ENCODE measurements around the gene SMPD3.

The SMPD3 gene

GRCh38 chr16:68364561-68364998 is 83.7 kb downstream of the SMPD3 start:
- H3K4me3 ChIP-seq (replicated peaks; ENCODE audit: insufficient read depth, low read length), result no peak overlapping the region
- H3K27ac ChIP-seq (replicated peaks), result no peak overlapping the region
- no peak for TF ChIP-seq SPI1 (IDR thresholded peaks at IDR 0.05; ENCODE audit: borderline replicate concordance, low read depth)
- TF ChIP-seq POLR2AphosphoS5 (IDR thresholded peaks at IDR 0.05; ENCODE audit: low read depth), result no peak
- no peak for TF ChIP-seq CTCF (IDR thresholded peaks at IDR 0.05; ENCODE audit: insufficient read depth, low read length)
- no peak for TF ChIP-seq REST (IDR thresholded peaks at IDR 0.05; ENCODE audit: insufficient replicate concordance, low read depth)
- no peak for TF ChIP-seq GABPA (IDR thresholded peaks at IDR 0.05; ENCODE audit: low read depth)
- H3K27me3 ChIP-seq (ENCODE audit: insufficient read depth, poor library complexity, severe bottlenecking), result no peaks in the 10 kb centered on the region
- DNase-seq (ENCODE audit: low read depth in 1 of 2, low spot score in 1 of 2), result no peak

- Histone ChIP-seq H3K27ac (replicated peaks) (no peak overlapping the region), H3K27me3 (ENCODE audit: insufficient read depth, poor library complexity, severe bottlenecking) (no peaks in the 10 kb centered on the region), H3K4me3 (replicated peaks; ENCODE audit: insufficient read depth, low read length) (no peak overlapping the region)
- DNase-seq (ENCODE audit: low read depth in 1 of 2, low spot score in 1 of 2), result peak in 1 of 2 experiments; percentile 47
- TF ChIP-seq POLR2AphosphoS5 (IDR thresholded peaks at IDR 0.05; ENCODE audit: low read depth) (no peak), SPI1 (IDR thresholded peaks at IDR 0.05; ENCODE audit: borderline replicate concordance, low read depth) (no peak), REST (IDR thresholded peaks at IDR 0.05; ENCODE audit: insufficient replicate concordance, low read depth) (no peak), GABPA (IDR thresholded peaks at IDR 0.05; ENCODE audit: low read depth) (no peak), CTCF (IDR thresholded peaks at IDR 0.05; ENCODE audit: insufficient read depth, low read length) (no peak)
Measured at GRCh38 chr16:68363658-68364521, 84.4 kb downstream of the SMPD3 start.

- H3K27me3 ChIP-seq (ENCODE audit: insufficient read depth, poor library complexity, severe bottlenecking), result no peaks in the 10 kb centered on the region
- TF ChIP-seq POLR2AphosphoS5 (IDR thresholded peaks at IDR 0.05; ENCODE audit: low read depth) (peak; percentile 30; the same call in 1 of the 2 replicates), SPI1 (IDR thresholded peaks at IDR 0.05; ENCODE audit: borderline replicate concordance, low read depth) (no peak)
- H3K27ac ChIP-seq (replicated peaks), result no peak overlapping the region
- H3K4me3 ChIP-seq (replicated peaks; ENCODE audit: insufficient read depth, low read length), result no peak overlapping the region
- DNase-seq (ENCODE audit: low read depth in 1 of 2, low spot score in 1 of 2), result no peak
Measured at GRCh38 chr16:68362947-68363657, 85.2 kb downstream of the SMPD3 start.

- TF ChIP-seq GABPA (IDR thresholded peaks at IDR 0.05; ENCODE audit: low read depth) (no peak), REST (IDR thresholded peaks at IDR 0.05; ENCODE audit: insufficient replicate concordance, low read depth) (no peak), CTCF (IDR thresholded peaks at IDR 0.05; ENCODE audit: insufficient read depth, low read length) (no peak), POLR2AphosphoS5 (IDR thresholded peaks at IDR 0.05; ENCODE audit: low read depth) (no peak), SPI1 (IDR thresholded peaks at IDR 0.05; ENCODE audit: borderline replicate concordance, low read depth) (no peak)
- Histone ChIP-seq H3K27me3 (ENCODE audit: insufficient read depth, poor library complexity, severe bottlenecking) (no peaks in the 10 kb centered on the region), H3K4me3 (replicated peaks; ENCODE audit: insufficient read depth, low read length) (no peak overlapping the region)
Measured at GRCh38 chr16:68362262-68362913, 85.9 kb downstream of the SMPD3 start.

More at GRCh38 chr16:68362262-68362913, 85.9 kb downstream of the SMPD3 start:
- no peak for DNase-seq (ENCODE audit: low read depth in 1 of 2, low spot score in 1 of 2)
- H3K27ac ChIP-seq (replicated peaks), result no peak overlapping the region

All from HL-60 (cell line).